ENCODE data around the gene AP3S2. TPM values are rescaled to one million over a fixed set of nuclear protein-coding genes. Genes with fewer than 3 reads are reported as not detected.

The AP3S2 gene
- total RNA-seq, 1 donor from 2014 or later: 60.5 TPM

- Mint-ChIP-seq H3K4me1 (ENCODE audit: low read depth, unreplicated experiment) (no peaks in the 10 kb centered on the region), H3K36me3 (ENCODE audit: unreplicated experiment) (no peaks in the 10 kb centered on the region), H3K27me3 (ENCODE audit: unreplicated experiment) (no peaks in the 10 kb centered on the region), H3K9me3 (ENCODE audit: unreplicated experiment) (no peaks in the 10 kb centered on the region), H3K27ac (ENCODE audit: unreplicated experiment) (no peak overlapping the region), H3K4me3 (ENCODE audit: unreplicated experiment) (no peak overlapping the region)
- DNase-seq: no peak
- TF ChIP-seq CTCF (IDR thresholded peaks at IDR 0.05; ENCODE audit: partially characterized antibody, unreplicated experiment): no peak
These were observed 54.5 kb downstream of the AP3S2 start for GRCh38 chr15:89839167-89839810.

- Mint-ChIP-seq H3K4me3 (ENCODE audit: unreplicated experiment) (no peak overlapping the region), H3K9me3 (ENCODE audit: unreplicated experiment) (no peaks in the 10 kb centered on the region), H3K36me3 (ENCODE audit: unreplicated experiment) (no peaks in the 10 kb centered on the region), H3K4me1 (ENCODE audit: low read depth, unreplicated experiment) (no peaks in the 10 kb centered on the region), H3K27ac (ENCODE audit: unreplicated experiment) (no peak overlapping the region), H3K27me3 (ENCODE audit: unreplicated experiment) (no peaks in the 10 kb centered on the region)
- no peak for DNase-seq
- TF ChIP-seq CTCF (IDR thresholded peaks at IDR 0.05; ENCODE audit: partially characterized antibody, unreplicated experiment): no peak
These were observed 56.0 kb downstream of the AP3S2 start for GRCh38 chr15:89837830-89838178.

- Mint-ChIP-seq H3K9me3 (ENCODE audit: unreplicated experiment) (no peaks in the 10 kb centered on the region), H3K4me3 (ENCODE audit: unreplicated experiment) (no peak overlapping the region), H3K27ac (ENCODE audit: unreplicated experiment) (no peak overlapping the region), H3K27me3 (ENCODE audit: unreplicated experiment) (no peaks in the 10 kb centered on the region), H3K36me3 (ENCODE audit: unreplicated experiment) (no peaks in the 10 kb centered on the region), H3K4me1 (ENCODE audit: low read depth, unreplicated experiment) (no peaks in the 10 kb centered on the region)
- DNase-seq: no peak
- no peak for TF ChIP-seq CTCF (IDR thresholded peaks at IDR 0.05; ENCODE audit: partially characterized antibody, unreplicated experiment)
These were observed 56.5 kb downstream of the AP3S2 start for GRCh38 chr15:89837134-89837829.

GRCh38 chr15:89836267-89837133, 57.3 kb downstream of the AP3S2 start:
- no peak for DNase-seq
- Mint-ChIP-seq H3K36me3 (ENCODE audit: unreplicated experiment) (no peaks in the 10 kb centered on the region), H3K4me1 (ENCODE audit: low read depth, unreplicated experiment) (no peaks in the 10 kb centered on the region), H3K9me3 (ENCODE audit: unreplicated experiment) (no peaks in the 10 kb centered on the region), H3K27me3 (ENCODE audit: unreplicated experiment) (no peaks in the 10 kb centered on the region), H3K4me3 (ENCODE audit: unreplicated experiment) (no peak overlapping the region), H3K27ac (ENCODE audit: unreplicated experiment) (no peak overlapping the region)
- no peak for TF ChIP-seq CTCF (IDR thresholded peaks at IDR 0.05; ENCODE audit: partially characterized antibody, unreplicated experiment)

Data from glutamatergic neuron (in vitro differentiated cells).